ENCODE data around the gene SPPL2B.

SPPL2B gene

DNA sequence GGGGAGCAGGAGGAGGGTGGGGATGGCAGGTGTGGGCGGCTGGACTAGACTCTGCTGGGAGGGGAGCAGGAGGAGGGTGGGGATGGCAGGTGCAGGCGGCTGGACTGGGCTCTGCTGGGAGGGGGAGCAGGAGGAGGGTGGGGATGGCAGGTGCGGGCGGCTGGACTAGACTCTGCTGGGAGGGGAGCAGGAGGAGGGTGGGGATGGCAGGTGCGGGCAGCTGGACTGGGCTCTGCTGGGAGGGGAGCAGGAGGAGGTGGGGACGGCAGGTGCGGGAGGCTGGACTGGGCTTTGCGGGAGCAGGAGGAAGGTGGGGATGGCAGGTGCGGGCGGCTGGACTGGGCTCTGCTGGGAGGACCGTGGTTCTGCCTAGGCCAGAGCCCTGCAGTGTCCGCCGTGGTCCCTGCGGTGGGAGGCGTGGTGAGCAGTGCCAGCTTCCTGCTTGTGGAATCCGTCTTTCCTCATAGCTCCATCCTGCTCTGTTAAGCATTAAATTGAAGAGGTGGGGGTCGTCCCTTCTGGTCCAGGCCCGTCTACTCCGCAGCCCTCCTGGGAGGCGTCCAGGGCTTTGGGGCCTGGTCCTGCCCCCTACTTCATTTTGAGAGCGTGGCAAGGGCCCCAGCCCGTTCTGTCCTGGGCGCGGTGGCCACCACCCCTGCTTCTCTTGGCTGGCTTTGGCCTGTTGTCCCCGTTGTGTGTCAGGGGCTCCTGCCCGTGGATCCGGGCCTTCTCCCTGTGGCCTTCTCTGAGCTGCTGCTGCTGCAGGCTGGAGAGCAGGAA is 4.7 kb downstream of the SPPL2B start:
- no peaks in the 10 kb centered on the region for H3K9me3 ChIP-seq
- no peaks in the 10 kb centered on the region for H3K27me3 ChIP-seq
- no peak for DNase-seq
- H3K4me3 ChIP-seq (ENCODE audit: low read depth, low read length): no peak overlapping the region
- TF ChIP-seq, protein P1, sequence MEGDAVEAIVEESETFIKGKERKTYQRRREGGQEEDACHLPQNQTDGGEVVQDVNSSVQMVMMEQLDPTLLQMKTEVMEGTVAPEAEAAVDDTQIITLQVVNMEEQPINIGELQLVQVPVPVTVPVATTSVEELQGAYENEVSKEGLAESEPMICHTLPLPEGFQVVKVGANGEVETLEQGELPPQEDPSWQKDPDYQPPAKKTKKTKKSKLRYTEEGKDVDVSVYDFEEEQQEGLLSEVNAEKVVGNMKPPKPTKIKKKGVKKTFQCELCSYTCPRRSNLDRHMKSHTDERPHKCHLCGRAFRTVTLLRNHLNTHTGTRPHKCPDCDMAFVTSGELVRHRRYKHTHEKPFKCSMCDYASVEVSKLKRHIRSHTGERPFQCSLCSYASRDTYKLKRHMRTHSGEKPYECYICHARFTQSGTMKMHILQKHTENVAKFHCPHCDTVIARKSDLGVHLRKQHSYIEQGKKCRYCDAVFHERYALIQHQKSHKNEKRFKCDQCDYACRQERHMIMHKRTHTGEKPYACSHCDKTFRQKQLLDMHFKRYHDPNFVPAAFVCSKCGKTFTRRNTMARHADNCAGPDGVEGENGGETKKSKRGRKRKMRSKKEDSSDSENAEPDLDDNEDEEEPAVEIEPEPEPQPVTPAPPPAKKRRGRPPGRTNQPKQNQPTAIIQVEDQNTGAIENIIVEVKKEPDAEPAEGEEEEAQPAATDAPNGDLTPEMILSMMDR (IDR thresholded peaks at IDR 0.05; ENCODE audit: low read depth, low read length): no peak
- H3K36me3 ChIP-seq: peaks cover 12% of the 10 kb centered on the region
- H3K4me1 ChIP-seq: peaks cover 31% of the 10 kb centered on the region

DNA sequence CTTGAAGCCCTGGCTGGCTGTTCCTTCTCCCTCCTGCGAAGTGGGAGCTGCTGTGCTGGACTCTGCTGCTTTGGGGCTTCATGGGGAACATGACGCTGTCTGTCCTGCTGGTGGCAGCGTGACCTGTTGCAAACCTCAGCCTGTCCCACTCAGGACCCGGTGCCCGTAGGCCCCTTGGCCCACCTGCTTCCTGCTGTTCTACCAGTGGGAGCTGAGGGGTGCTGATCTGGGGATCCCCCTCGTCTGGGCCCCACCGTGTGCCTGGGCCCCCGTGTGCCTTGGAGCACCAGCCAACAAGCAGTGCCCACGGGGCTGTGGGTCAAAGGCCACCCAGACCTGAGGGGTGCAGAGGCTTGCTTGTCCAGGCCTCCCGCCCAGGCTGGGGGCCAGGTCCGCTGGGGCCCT is 5.3 kb downstream of the SPPL2B start:
- TF ChIP-seq, protein P1 (IDR thresholded peaks at IDR 0.05; ENCODE audit: low read depth, low read length): peak; percentile 28; the same call in 1 of the 2 replicates
- H3K4me1 ChIP-seq: peaks cover 31% of the 10 kb centered on the region

DNA sequence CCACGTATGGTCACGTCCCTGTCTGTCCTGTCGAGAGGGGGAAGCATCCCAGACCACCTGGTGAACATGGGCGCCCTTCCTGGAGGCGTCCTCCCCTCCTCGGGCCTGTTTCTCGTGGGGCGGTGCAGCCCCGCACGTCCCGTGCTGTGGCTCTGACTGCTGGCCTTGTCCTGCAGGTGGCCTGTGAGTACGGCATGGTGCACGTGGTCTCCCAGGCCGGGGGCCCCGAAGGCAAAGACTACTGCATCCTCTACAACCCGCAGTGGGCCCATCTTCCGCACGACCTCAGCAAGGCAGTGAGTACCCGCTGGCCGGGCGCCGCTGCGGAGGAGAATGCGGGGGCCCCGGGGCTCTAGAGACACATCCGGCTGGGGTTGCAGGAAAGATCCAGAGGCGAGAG is 5.9 kb downstream of the SPPL2B start:
- TF ChIP-seq, protein P1 (IDR thresholded peaks at IDR 0.05; ENCODE audit: low read depth, low read length): no peak
- H3K27me3 ChIP-seq: no peaks in the 10 kb centered on the region
- no peak overlapping the region for H3K4me3 ChIP-seq (ENCODE audit: low read depth, low read length)
- DNase-seq: no peak
- peaks cover 19% of the 10 kb centered on the region for H3K36me3 ChIP-seq
- peaks cover 31% of the 10 kb centered on the region for H3K4me1 ChIP-seq
- no peaks in the 10 kb centered on the region for H3K9me3 ChIP-seq

More for the DNA sequence above, 5.3 kb downstream of the SPPL2B start:
- no peaks in the 10 kb centered on the region for H3K9me3 ChIP-seq
- no peak overlapping the region for H3K4me3 ChIP-seq (ENCODE audit: low read depth, low read length)
- H3K27me3 ChIP-seq: no peaks in the 10 kb centered on the region
- H3K36me3 ChIP-seq: peaks cover 14% of the 10 kb centered on the region
- no peak for DNase-seq

DNA sequence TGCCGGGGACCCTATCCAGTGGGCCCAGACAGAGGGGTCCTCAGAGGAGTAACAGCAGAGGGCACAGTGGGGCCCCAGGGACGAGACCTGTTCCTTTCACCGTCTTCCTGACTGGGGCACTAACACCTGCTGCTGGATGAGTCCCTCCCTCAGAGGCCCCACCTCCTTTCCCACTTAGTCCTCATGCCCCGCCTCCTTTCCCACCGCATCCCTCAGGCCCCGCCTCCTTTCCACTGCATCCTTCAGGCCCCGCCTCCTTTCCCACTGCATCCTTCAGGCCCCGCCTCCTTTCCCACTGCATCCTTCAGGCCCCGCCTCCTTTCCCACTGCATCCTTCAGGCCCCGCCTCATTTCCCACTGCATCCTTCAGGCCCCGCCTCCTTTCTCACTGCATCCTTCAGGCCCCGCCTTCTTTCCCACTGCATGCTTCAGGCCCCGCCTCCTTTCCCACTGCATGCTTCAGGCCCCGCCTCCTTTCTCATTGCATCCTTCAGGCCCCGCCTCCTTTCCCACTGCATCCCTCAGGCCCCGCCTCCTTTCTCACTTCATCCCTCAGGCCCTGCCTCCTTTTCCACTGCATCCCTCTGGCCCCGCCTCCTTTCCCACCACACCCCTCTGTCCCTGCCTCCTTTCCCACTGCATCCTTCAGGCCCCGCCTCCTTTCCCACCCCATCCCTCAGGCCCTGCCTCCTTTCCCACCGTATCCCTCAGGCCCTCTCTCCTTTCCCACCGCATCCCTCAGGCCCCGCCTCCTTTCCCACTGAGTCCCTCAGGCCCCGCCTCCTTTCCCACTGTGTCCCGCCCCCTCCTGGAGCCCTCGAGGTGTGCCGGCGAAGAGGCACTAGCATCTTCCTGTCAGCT is 6.7 kb downstream of the SPPL2B start:
- Histone ChIP-seq H3K4me1 (peaks cover 31% of the 10 kb centered on the region), H3K36me3 (peaks cover 27% of the 10 kb centered on the region), H3K4me3 (ENCODE audit: low read depth, low read length) (no peak overlapping the region), H3K9me3 (no peaks in the 10 kb centered on the region), H3K27me3 (no peaks in the 10 kb centered on the region)
- TF ChIP-seq, protein P1 (IDR thresholded peaks at IDR 0.05; ENCODE audit: low read depth, low read length): no peak
- DNase-seq: no peak

DNA sequence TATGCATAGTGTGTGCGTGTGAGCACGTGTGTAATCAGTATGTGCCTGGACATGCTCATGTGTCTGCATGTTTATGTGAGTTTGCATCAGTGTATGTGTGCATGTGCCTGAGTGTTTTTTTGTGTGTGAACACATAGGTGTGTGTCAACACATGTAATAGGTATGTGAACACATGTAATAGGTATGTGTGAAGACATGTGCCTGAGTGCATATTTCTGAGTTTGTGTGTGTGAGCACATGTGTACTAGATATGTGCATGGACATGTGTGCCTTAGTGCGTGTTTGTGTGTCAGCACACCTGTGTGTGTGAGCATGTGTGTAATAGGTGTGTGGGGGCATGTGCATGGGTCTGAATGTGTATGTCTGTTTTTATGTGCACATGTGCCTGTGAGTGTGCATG is 7.4 kb downstream of the SPPL2B start:
- DNase-seq: no peak
- no peaks in the 10 kb centered on the region for H3K9me3 ChIP-seq
- peaks cover 25% of the 10 kb centered on the region for H3K4me1 ChIP-seq
- no peak overlapping the region for H3K4me3 ChIP-seq (ENCODE audit: low read depth, low read length)
- peaks cover 32% of the 10 kb centered on the region for H3K36me3 ChIP-seq
- H3K27me3 ChIP-seq: no peaks in the 10 kb centered on the region
- TF ChIP-seq, protein P1 (IDR thresholded peaks at IDR 0.05; ENCODE audit: low read depth, low read length): no peak
